ENCODE measurements around the gene PPP2R5E. TPM values are rescaled to one million over a fixed set of nuclear protein-coding genes. Genes with fewer than 3 reads are reported as not detected.

Gene PPP2R5E
- total RNA-seq, 1 donor from 2014 or later = 43.7 TPM

- no peak overlapping the region for H3K27ac Mint-ChIP-seq (ENCODE audit: unreplicated experiment)
- peaks cover 5% of the 10 kb centered on the region for H3K27me3 Mint-ChIP-seq (ENCODE audit: unreplicated experiment)
- TF ChIP-seq CTCF (IDR thresholded peaks at IDR 0.05; ENCODE audit: unreplicated experiment) = no peak
Observed at GRCh38 chr14:63453443-63453936, 89.7 kb downstream of the PPP2R5E start.

GRCh38 chr14:63452796-63453195 lies 90.4 kb downstream of the PPP2R5E start:
- no peak for TF ChIP-seq CTCF (IDR thresholded peaks at IDR 0.05; ENCODE audit: unreplicated experiment)
- H3K27ac Mint-ChIP-seq (ENCODE audit: unreplicated experiment) = no peak overlapping the region
- no peak for DNase-seq (ENCODE audit: low spot score)
- H3K9me3 Mint-ChIP-seq (ENCODE audit: unreplicated experiment) = no peaks in the 10 kb centered on the region
- no peaks in the 10 kb centered on the region for H3K36me3 Mint-ChIP-seq (ENCODE audit: low read depth, unreplicated experiment)
- H3K4me3 Mint-ChIP-seq (ENCODE audit: unreplicated experiment) = no peak overlapping the region
- H3K4me1 Mint-ChIP-seq (ENCODE audit: unreplicated experiment) = peaks cover 23% of the 10 kb centered on the region
- H3K27me3 Mint-ChIP-seq (ENCODE audit: unreplicated experiment) = peaks cover 2% of the 10 kb centered on the region

More at GRCh38 chr14:63453443-63453936, 89.7 kb downstream of the PPP2R5E start:
- DNase-seq (ENCODE audit: low spot score) = no peak
- H3K4me3 Mint-ChIP-seq (ENCODE audit: unreplicated experiment) = no peak overlapping the region
- H3K4me1 Mint-ChIP-seq (ENCODE audit: unreplicated experiment) = peaks cover 23% of the 10 kb centered on the region
- H3K9me3 Mint-ChIP-seq (ENCODE audit: unreplicated experiment) = no peaks in the 10 kb centered on the region
- H3K36me3 Mint-ChIP-seq (ENCODE audit: low read depth, unreplicated experiment) = no peaks in the 10 kb centered on the region

- Mint-ChIP-seq H3K9me3 (ENCODE audit: unreplicated experiment) (no peaks in the 10 kb centered on the region), H3K4me3 (ENCODE audit: unreplicated experiment) (no peak overlapping the region), H3K36me3 (ENCODE audit: low read depth, unreplicated experiment) (no peaks in the 10 kb centered on the region), H3K4me1 (ENCODE audit: unreplicated experiment) (peaks cover 19% of the 10 kb centered on the region), H3K27ac (ENCODE audit: unreplicated experiment) (no peak overlapping the region), H3K27me3 (ENCODE audit: unreplicated experiment) (peaks cover 3% of the 10 kb centered on the region)
- no peak for DNase-seq (ENCODE audit: low spot score)
- TF ChIP-seq CTCF (IDR thresholded peaks at IDR 0.05; ENCODE audit: unreplicated experiment) = no peak
Observed at GRCh38 chr14:63448841-63449240, 94.3 kb downstream of the PPP2R5E start.

GRCh38 chr14:63444588-63444987 lies 98.6 kb downstream of the PPP2R5E start:
- peaks cover 5% of the 10 kb centered on the region for H3K27me3 Mint-ChIP-seq (ENCODE audit: unreplicated experiment)
- H3K36me3 Mint-ChIP-seq (ENCODE audit: low read depth, unreplicated experiment) = peaks cover 4% of the 10 kb centered on the region
- H3K4me3 Mint-ChIP-seq (ENCODE audit: unreplicated experiment) = no peak overlapping the region
- no peaks in the 10 kb centered on the region for H3K9me3 Mint-ChIP-seq (ENCODE audit: unreplicated experiment)
- TF ChIP-seq CTCF (IDR thresholded peaks at IDR 0.05; ENCODE audit: unreplicated experiment) = no peak
- H3K27ac Mint-ChIP-seq (ENCODE audit: unreplicated experiment) = no peak overlapping the region
- H3K4me1 Mint-ChIP-seq (ENCODE audit: unreplicated experiment) = no peaks in the 10 kb centered on the region
- no peak for DNase-seq (ENCODE audit: low spot score)

GRCh38 chr14:63443988-63444387 lies 99.2 kb downstream of the PPP2R5E start:
- Mint-ChIP-seq H3K9me3 (ENCODE audit: unreplicated experiment) (no peaks in the 10 kb centered on the region), H3K4me1 (ENCODE audit: unreplicated experiment) (no peaks in the 10 kb centered on the region), H3K27ac (ENCODE audit: unreplicated experiment) (no peak overlapping the region), H3K4me3 (ENCODE audit: unreplicated experiment) (no peak overlapping the region), H3K36me3 (ENCODE audit: low read depth, unreplicated experiment) (peaks cover 4% of the 10 kb centered on the region), H3K27me3 (ENCODE audit: unreplicated experiment) (peaks cover 5% of the 10 kb centered on the region)
- no peak for TF ChIP-seq CTCF (IDR thresholded peaks at IDR 0.05; ENCODE audit: unreplicated experiment)
- no peak for DNase-seq (ENCODE audit: low spot score)

All from endothelial cell (in vitro differentiated cells).